ENCODE data around the gene CFAP54. TPM values are rescaled to one million over a fixed set of nuclear protein-coding genes. Genes with fewer than 3 reads are reported as not detected.
"Not testable (repeated sequence)": the region's sequence is repeated elsewhere in the genome, so short reads cannot be mapped to it uniquely, and the experiment has no call there.

The CFAP54 gene
- polyA plus RNA-seq, 4 donors, result 0.10 to 0.31 TPM; not detected in 2

DNA sequence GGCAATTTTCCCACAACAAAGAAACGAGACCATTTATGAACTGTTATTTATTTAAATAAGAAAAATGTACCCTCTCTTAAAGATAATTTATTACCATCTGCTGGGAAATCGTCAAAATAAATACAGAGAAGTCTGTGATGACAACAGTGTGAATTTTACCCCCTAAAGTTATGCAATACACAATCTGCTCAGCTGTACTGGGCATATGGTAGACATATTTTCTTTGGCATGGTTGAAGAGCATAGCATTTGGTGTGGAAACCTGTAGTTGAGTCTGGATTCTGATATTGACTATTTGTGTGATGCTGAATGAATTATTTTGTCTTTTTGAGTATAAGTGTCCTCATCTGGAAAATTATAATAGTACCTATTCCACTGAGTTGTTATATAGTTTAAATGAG lies 60.0 kb downstream of the CFAP54 start:
- no peak for FAIRE-seq
- WGBS, 3 donors, result 52 to 64% (median 58%) methylated on average over 2 of the region's 2 CpGs

GRCh38 chr12:96570579-96570978 lies 81.2 kb downstream of the CFAP54 start:
- Histone ChIP-seq H3K27ac (ENCODE audit: low read depth in 1 of 3, low read length in 2 of 3) (no peak overlapping the region), H3K9me3 (ENCODE audit: control insufficient read depth in 2 of 2, insufficient read depth in 1 of 2, low read depth in 1 of 2, low read length in 1 of 2) (no peaks in the 10 kb centered on the region), H3K27me3 (ENCODE audit: control insufficient read depth in 3 of 3, insufficient read depth in 3 of 3, low read length in 3 of 3) (peaks cover 0 to 2% (median 0%) of the 10 kb centered on the region in 3 donors), H3K4me1 (ENCODE audit: control insufficient read depth in 3 of 3, insufficient read depth in 2 of 3, low read depth in 1 of 3, low read length in 2 of 3) (no peaks in the 10 kb centered on the region), H3K4me3 (ENCODE audit: low read depth in 1 of 3, low read length in 3 of 3) (no peak overlapping the region), H3K36me3 (ENCODE audit: control insufficient read depth in 3 of 3, insufficient read depth in 2 of 3, low read depth in 1 of 3, low read length in 3 of 3) (no peaks in the 10 kb centered on the region)
- DNase-seq, result no peak
- no peak for FAIRE-seq

More for the DNA sequence above, 60.0 kb downstream of the CFAP54 start:
- Histone ChIP-seq H3K9me3 (ENCODE audit: control insufficient read depth in 2 of 2, insufficient read depth in 1 of 2, low read depth in 1 of 2, low read length in 1 of 2) (no peaks in the 10 kb centered on the region), H3K4me1 (ENCODE audit: control insufficient read depth in 3 of 3, insufficient read depth in 2 of 3, low read depth in 1 of 3, low read length in 2 of 3) (no peaks in the 10 kb centered on the region), H3K27me3 (ENCODE audit: control insufficient read depth in 3 of 3, insufficient read depth in 3 of 3, low read length in 3 of 3) (no peaks in the 10 kb centered on the region), H3K27ac (ENCODE audit: low read depth in 1 of 3, low read length in 2 of 3) (no peak overlapping the region), H3K4me3 (ENCODE audit: low read depth in 1 of 3, low read length in 3 of 3) (no peak overlapping the region), H3K36me3 (ENCODE audit: control insufficient read depth in 3 of 3, insufficient read depth in 2 of 3, low read depth in 1 of 3, low read length in 3 of 3) (no peaks in the 10 kb centered on the region)
- DNase-seq, result no peak

- Histone ChIP-seq H3K36me3 (ENCODE audit: control insufficient read depth in 3 of 3, insufficient read depth in 2 of 3, low read depth in 1 of 3, low read length in 3 of 3) (no peaks in the 10 kb centered on the region), H3K9me3 (ENCODE audit: control insufficient read depth in 2 of 2, insufficient read depth in 1 of 2, low read depth in 1 of 2, low read length in 1 of 2) (no peaks in the 10 kb centered on the region), H3K27ac (ENCODE audit: low read depth in 1 of 3, low read length in 2 of 3) (no peak overlapping the region), H3K4me3 (ENCODE audit: low read depth in 1 of 3, low read length in 3 of 3) (no peak overlapping the region), H3K27me3 (ENCODE audit: control insufficient read depth in 3 of 3, insufficient read depth in 3 of 3, low read length in 3 of 3) (peaks cover 0 to 2% (median 0%) of the 10 kb centered on the region in 3 donors), H3K4me1 (ENCODE audit: control insufficient read depth in 3 of 3, insufficient read depth in 2 of 3, low read depth in 1 of 3, low read length in 2 of 3) (no peaks in the 10 kb centered on the region)
- DNase-seq (no peak), FAIRE-seq (no peak)
- WGBS, 3 donors, result 52 to 68% (median 62%) methylated on average over 4 of the region's 4 CpGs
Measured at GRCh38 chr12:96571101-96571862, 81.9 kb downstream of the CFAP54 start.

DNA sequence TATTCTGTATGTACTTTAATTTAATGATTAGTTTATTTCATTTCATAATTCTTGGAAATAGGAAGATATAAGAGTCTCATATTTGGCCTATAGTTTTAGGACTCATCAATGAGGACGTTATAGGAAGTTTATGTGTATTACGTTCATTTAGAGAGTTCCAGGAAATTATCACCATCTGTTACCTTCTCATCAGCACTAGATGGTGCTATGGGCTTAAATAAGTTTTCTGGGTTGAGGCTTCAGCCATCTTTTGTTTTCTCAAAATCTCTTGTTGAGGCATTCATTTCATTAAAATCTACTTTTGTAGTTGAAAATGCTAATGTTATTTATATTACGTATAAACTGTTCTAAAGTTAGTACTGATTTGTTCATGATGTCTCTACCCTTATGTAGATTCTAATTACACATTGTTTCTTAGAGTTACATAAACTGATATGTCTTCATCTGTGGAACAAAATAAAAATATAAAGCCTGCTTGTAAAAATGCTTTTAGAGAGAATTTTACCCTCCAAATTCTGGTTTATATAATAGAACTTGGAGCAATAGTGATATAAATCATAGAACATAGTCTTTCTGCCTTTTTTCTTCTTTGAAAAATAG lies 89.2 kb downstream of the CFAP54 start:
- Histone ChIP-seq H3K36me3 (ENCODE audit: control insufficient read depth in 3 of 3, insufficient read depth in 2 of 3, low read depth in 1 of 3, low read length in 3 of 3) (no peaks in the 10 kb centered on the region), H3K4me1 (ENCODE audit: control insufficient read depth in 3 of 3, insufficient read depth in 2 of 3, low read depth in 1 of 3, low read length in 2 of 3) (no peaks in the 10 kb centered on the region), H3K9me3 (ENCODE audit: control insufficient read depth in 2 of 2, insufficient read depth in 1 of 2, low read depth in 1 of 2, low read length in 1 of 2) (no peaks in the 10 kb centered on the region), H3K4me3 (ENCODE audit: low read depth in 1 of 3, low read length in 3 of 3) (no peak overlapping the region), H3K27ac (ENCODE audit: low read depth in 1 of 3, low read length in 2 of 3) (no peak overlapping the region), H3K27me3 (ENCODE audit: control insufficient read depth in 3 of 3, insufficient read depth in 3 of 3, low read length in 3 of 3) (no peaks in the 10 kb centered on the region)
- 1 to 5% (median 4%) methylated on average over 3 of the region's 3 CpGs for WGBS, 3 donors
- peak; percentile 81 for FAIRE-seq
- peak; percentile 37 to 41 for DNase-seq

- no peaks in the 10 kb centered on the region for H3K36me3 ChIP-seq (ENCODE audit: control insufficient read depth in 3 of 3, insufficient read depth in 2 of 3, low read depth in 1 of 3, low read length in 3 of 3)
- no peak overlapping the region for H3K27ac ChIP-seq (ENCODE audit: low read depth in 1 of 3, low read length in 2 of 3)
- WGBS, 3 donors, result 65 to 77% (median 69%) methylated on average over 1 of the region's 1 CpG
- FAIRE-seq, result no peak
- H3K27me3 ChIP-seq (ENCODE audit: control insufficient read depth in 3 of 3, insufficient read depth in 3 of 3, low read length in 3 of 3), result no peaks in the 10 kb centered on the region
- H3K9me3 ChIP-seq (ENCODE audit: control insufficient read depth in 2 of 2, insufficient read depth in 1 of 2, low read depth in 1 of 2, low read length in 1 of 2), result no peaks in the 10 kb centered on the region
- H3K4me1 ChIP-seq (ENCODE audit: control insufficient read depth in 3 of 3, insufficient read depth in 2 of 3, low read depth in 1 of 3, low read length in 2 of 3), result no peaks in the 10 kb centered on the region
- DNase-seq, result no peak
- H3K4me3 ChIP-seq (ENCODE audit: low read depth in 1 of 3, low read length in 3 of 3), result no peak overlapping the region
Measured at GRCh38 chr12:96585977-96586376, 96.6 kb downstream of the CFAP54 start.

- Histone ChIP-seq H3K4me3 (ENCODE audit: low read depth in 1 of 3, low read length in 3 of 3) (no peak overlapping the region), H3K4me1 (ENCODE audit: control insufficient read depth in 3 of 3, insufficient read depth in 2 of 3, low read depth in 1 of 3, low read length in 2 of 3) (no peaks in the 10 kb centered on the region), H3K36me3 (ENCODE audit: control insufficient read depth in 3 of 3, insufficient read depth in 2 of 3, low read depth in 1 of 3, low read length in 3 of 3) (no peaks in the 10 kb centered on the region), H3K27ac (ENCODE audit: low read depth in 1 of 3, low read length in 2 of 3) (no peak overlapping the region), H3K9me3 (ENCODE audit: control insufficient read depth in 2 of 2, insufficient read depth in 1 of 2, low read depth in 1 of 2, low read length in 1 of 2) (no peaks in the 10 kb centered on the region), H3K27me3 (ENCODE audit: control insufficient read depth in 3 of 3, insufficient read depth in 3 of 3, low read length in 3 of 3) (no peaks in the 10 kb centered on the region)
- DNase-seq, result no peak
- 56 to 64% (median 60%) methylated on average over 2 of the region's 2 CpGs for WGBS, 3 donors
- FAIRE-seq, result no peak
Measured at GRCh38 chr12:96587691-96588090, 98.3 kb downstream of the CFAP54 start.

DNA sequence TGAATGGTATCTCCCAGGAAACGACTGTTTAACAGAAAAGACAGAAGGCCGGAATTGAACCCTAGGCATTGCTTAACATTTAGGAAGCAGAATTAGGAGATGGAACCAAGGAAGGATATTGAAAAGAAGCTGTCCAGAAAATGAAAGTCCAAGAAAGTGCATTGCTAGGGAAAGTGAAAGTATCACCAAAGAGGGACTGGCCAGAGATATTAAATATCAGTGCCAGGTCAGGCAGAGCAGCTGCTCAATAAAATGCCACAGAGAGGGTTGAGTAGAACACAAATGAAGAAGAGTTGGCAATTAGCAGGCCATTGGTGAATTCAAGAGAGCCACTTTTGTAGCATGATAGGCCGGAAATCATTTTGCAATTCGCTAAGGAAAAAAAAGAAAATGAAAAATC lies 101.6 kb downstream of the CFAP54 start:
- no peaks in the 10 kb centered on the region for H3K36me3 ChIP-seq (ENCODE audit: control insufficient read depth in 3 of 3, insufficient read depth in 2 of 3, low read depth in 1 of 3, low read length in 3 of 3)
- WGBS, 3 donors, result 60 to 76% (median 76%) methylated on average over 4 of the region's 4 CpGs
- no peaks in the 10 kb centered on the region for H3K27me3 ChIP-seq (ENCODE audit: control insufficient read depth in 3 of 3, insufficient read depth in 3 of 3, low read length in 3 of 3)
- DNase-seq, result no peak
- H3K4me3 ChIP-seq (ENCODE audit: low read depth in 1 of 3, low read length in 3 of 3), result no peak overlapping the region
- no peak overlapping the region for H3K27ac ChIP-seq (ENCODE audit: low read depth in 1 of 3, low read length in 2 of 3)
- no peaks in the 10 kb centered on the region for H3K4me1 ChIP-seq (ENCODE audit: control insufficient read depth in 3 of 3, insufficient read depth in 2 of 3, low read depth in 1 of 3, low read length in 2 of 3)
- H3K9me3 ChIP-seq (ENCODE audit: control insufficient read depth in 2 of 2, insufficient read depth in 1 of 2, low read depth in 1 of 2, low read length in 1 of 2), result no peaks in the 10 kb centered on the region
- FAIRE-seq, result no peak

DNA sequence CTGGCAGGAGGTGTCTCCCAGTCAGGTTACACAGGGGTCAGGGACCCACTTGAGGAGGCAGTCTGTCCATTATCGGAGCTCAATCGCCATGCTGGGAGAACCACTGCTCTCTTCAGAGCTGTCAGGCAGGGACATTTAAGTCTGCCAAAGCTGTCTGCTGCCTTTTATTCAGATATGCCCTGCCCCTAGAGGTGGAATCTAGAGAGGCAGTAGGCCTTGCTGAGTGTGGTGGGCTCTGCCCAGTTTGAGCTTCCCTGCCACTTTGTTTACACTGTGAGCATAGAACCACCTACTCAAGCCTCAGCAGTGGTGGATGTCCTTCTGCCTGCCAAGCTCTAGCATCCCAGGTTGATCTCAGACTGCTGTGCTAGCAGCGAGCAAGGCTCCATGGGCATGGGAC lies 115.0 kb downstream of the CFAP54 start:
- 91 to 97% (median 94%) methylated on average over 3 of the region's 3 CpGs for WGBS, 3 donors
- FAIRE-seq; H3K27me3 ChIP-seq (ENCODE audit: control insufficient read depth in 3 of 3, insufficient read depth in 3 of 3, low read length in 3 of 3); H3K4me1 ChIP-seq (ENCODE audit: control insufficient read depth in 3 of 3, insufficient read depth in 2 of 3, low read depth in 1 of 3, low read length in 2 of 3); DNase-seq; H3K9me3 ChIP-seq (ENCODE audit: control insufficient read depth in 2 of 2, insufficient read depth in 1 of 2, low read depth in 1 of 2, low read length in 1 of 2); H3K4me3 ChIP-seq (ENCODE audit: low read depth in 1 of 3, low read length in 3 of 3); H3K27ac ChIP-seq (ENCODE audit: low read depth in 1 of 3, low read length in 2 of 3); H3K36me3 ChIP-seq (ENCODE audit: control insufficient read depth in 3 of 3, insufficient read depth in 2 of 3, low read depth in 1 of 3, low read length in 3 of 3): not testable (repeated sequence)

Data from small intestine (tissue), 7 donors.